Raji (cell line): Measurements from ENCODE around the gene RFC2.

Experiments
- POLR2A ChIP-seq: IDR thresholded peaks from 2 replicates; pipeline ENCODE4 v1.6.1; 2011; ENCODE audit warnings: low read depth, low read length, control low read depth; ENCODE audit not compliant: insufficient read depth

RFC2 gene

GRCh38 chr7:74288034-74288881, 34.1 kb upstream of the RFC2 start:
- TF ChIP-seq POLR2A = no peak

- no peak for TF ChIP-seq POLR2A
Measured at GRCh38 chr7:74287303-74288033, 33.3 kb upstream of the RFC2 start.

- no peak for TF ChIP-seq POLR2A
Measured at GRCh38 chr7:74286131-74286530, 31.9 kb upstream of the RFC2 start.

- no peak for TF ChIP-seq POLR2A
Measured at GRCh38 chr7:74284781-74285259, 30.6 kb upstream of the RFC2 start.

- TF ChIP-seq POLR2A = no peak
Measured at GRCh38 chr7:74283858-74284447, 29.8 kb upstream of the RFC2 start.

GRCh38 chr7:74282748-74283459, 28.7 kb upstream of the RFC2 start:
- TF ChIP-seq POLR2A = no peak

- TF ChIP-seq POLR2A = no peak
Measured at GRCh38 chr7:74280985-74281384, 26.8 kb upstream of the RFC2 start.

GRCh38 chr7:74277636-74278035, 23.4 kb upstream of the RFC2 start:
- TF ChIP-seq POLR2A = no peak

- no peak for TF ChIP-seq POLR2A
Measured at GRCh38 chr7:74275401-74275881, 21.2 kb upstream of the RFC2 start.

- TF ChIP-seq POLR2A = no peak; the same call in 1 of the 2 replicates
Measured at GRCh38 chr7:74272305-74273038, 18.3 kb upstream of the RFC2 start.

GRCh38 chr7:74271742-74272141, 17.5 kb upstream of the RFC2 start:
- no peak for TF ChIP-seq POLR2A

- TF ChIP-seq POLR2A = no peak
Measured at GRCh38 chr7:74269757-74270277, 15.6 kb upstream of the RFC2 start.

- TF ChIP-seq POLR2A = no peak
Measured at GRCh38 chr7:74267756-74268565, 13.8 kb upstream of the RFC2 start.
